AG04450 (cell line): ENCODE data around the gene GPR158. TPM values are rescaled to one million over a fixed set of nuclear protein-coding genes. Genes with fewer than 3 reads are reported as not detected.

Experiments used
- CTCF ChIA-PET: fragments of 300-600, 350-600 bp; formaldehyde crosslinking; extraction: SDS; loops from one replicate; lab custom pipeline; 2022; ENCODE audit warnings: antibody characterized with exemption, inconsistent platforms; lab: Charles Lee
- POLR2A ChIA-PET: fragments of 350-600 bp; formaldehyde crosslinking; extraction: SDS; loops from one replicate; lab custom pipeline; 2021; ENCODE audit warnings: antibody characterized with exemption, inconsistent platforms; lab: Yijun Ruan, JAX
- DNase-seq: peaks from one replicate; pipeline ENCODE4 v3.0.0-alpha.2; 2011; ENCODE audit warnings: low read depth, low spot score
- H3K27ac ChIP-seq: one replicate; pipeline ENCODE4 v1.5.1; 2012; ENCODE audit warnings: low read depth, low read length, control low read depth
- H3K27me3 ChIP-seq: one replicate; pipeline ENCODE4 v1.6.0; 2012; ENCODE audit warnings: low read length; ENCODE audit not compliant: control insufficient read depth, insufficient read depth
- H3K4me3 ChIP-seq: 2 replicates; pipeline ENCODE4 v1.5.1; 2011; ENCODE audit warnings: mild to moderate bottlenecking, low read depth, low read length, control low read depth
- H3K9me3 ChIP-seq: 2 replicates; pipeline ENCODE4 v1.5.1; 2012; ENCODE audit warnings: low read length; ENCODE audit not compliant: control insufficient read depth, insufficient read depth
- polyA plus RNA-seq: library from polyadenylated mRNA; depleted of rRNA; stranded (reverse); fragments of >200 nt; gene quantifications from 2 replicates; pipeline ENCODE4 v1.2.3, GENCODE V29; 2011
- TF ChIP-seq, protein P1 (sequence below): IDR thresholded peaks from 2 replicates; pipeline ENCODE4 v1.5.1; 2011; ENCODE audit warnings: low read depth, low read length, control low read depth, inconsistent platforms

GPR158 gene
- polyA plus RNA-seq, 1 experiment = not detected

DNA sequence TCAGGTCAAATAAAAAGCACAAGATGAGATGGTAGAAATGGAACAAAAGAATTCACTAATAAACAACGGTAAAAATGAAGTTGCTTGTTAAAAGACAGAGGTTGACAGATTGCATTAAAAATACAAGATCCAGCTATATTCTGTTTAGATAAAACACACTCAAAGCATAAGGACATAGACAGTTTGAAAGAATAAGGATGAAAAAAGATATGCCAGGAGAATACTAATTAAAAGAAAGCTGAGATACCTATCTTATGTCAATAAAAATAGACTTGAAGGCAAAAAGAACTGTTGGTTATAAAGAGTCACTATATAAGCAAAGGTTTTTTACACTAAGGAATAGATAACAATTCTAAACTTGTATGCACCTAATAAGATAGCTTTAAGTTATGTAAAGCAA, 105.3 kb downstream of the GPR158 start:
- POLR2A ChIA-PET = no interaction called here

DNA sequence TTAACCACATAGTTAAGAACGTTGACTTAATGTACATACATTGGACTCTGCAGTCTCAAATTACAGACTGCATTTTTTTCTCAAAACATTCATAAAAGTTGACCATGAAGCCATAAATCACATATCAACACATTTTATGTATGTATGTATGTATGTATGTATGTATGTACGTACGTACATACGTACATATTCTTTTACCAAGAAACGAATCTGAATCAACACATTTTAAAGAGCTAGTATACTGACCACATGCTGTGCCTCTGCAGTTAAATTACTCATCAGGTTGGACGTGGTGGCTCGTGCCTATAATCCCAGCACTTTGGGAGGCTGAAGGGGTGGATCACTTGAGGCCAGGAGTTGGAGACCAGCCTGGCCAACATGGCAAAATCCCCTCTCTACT, 105.8 kb downstream of the GPR158 start:
- CTCF ChIA-PET = no interaction called here
- Histone ChIP-seq H3K27me3 (no peaks in the 10 kb centered on the region), H3K4me3 (no peak overlapping the region), H3K9me3 (peaks cover 12% of the 10 kb centered on the region; the same call in 1 of the 2 replicates), H3K27ac (no peak overlapping the region)
- DNase-seq = no peak
- POLR2A ChIA-PET = no interaction called here
- TF ChIP-seq, protein P1, sequence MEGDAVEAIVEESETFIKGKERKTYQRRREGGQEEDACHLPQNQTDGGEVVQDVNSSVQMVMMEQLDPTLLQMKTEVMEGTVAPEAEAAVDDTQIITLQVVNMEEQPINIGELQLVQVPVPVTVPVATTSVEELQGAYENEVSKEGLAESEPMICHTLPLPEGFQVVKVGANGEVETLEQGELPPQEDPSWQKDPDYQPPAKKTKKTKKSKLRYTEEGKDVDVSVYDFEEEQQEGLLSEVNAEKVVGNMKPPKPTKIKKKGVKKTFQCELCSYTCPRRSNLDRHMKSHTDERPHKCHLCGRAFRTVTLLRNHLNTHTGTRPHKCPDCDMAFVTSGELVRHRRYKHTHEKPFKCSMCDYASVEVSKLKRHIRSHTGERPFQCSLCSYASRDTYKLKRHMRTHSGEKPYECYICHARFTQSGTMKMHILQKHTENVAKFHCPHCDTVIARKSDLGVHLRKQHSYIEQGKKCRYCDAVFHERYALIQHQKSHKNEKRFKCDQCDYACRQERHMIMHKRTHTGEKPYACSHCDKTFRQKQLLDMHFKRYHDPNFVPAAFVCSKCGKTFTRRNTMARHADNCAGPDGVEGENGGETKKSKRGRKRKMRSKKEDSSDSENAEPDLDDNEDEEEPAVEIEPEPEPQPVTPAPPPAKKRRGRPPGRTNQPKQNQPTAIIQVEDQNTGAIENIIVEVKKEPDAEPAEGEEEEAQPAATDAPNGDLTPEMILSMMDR = no peak

More for the DNA sequence above, 105.3 kb downstream of the GPR158 start:
- Histone ChIP-seq H3K4me3 (no peak overlapping the region), H3K9me3 (peaks cover 9% of the 10 kb centered on the region; the same call in 1 of the 2 replicates), H3K27ac (no peak overlapping the region), H3K27me3 (no peaks in the 10 kb centered on the region)
- TF ChIP-seq, protein P1 = no peak
- CTCF ChIA-PET = no interaction called here
- no peak for DNase-seq

DNA sequence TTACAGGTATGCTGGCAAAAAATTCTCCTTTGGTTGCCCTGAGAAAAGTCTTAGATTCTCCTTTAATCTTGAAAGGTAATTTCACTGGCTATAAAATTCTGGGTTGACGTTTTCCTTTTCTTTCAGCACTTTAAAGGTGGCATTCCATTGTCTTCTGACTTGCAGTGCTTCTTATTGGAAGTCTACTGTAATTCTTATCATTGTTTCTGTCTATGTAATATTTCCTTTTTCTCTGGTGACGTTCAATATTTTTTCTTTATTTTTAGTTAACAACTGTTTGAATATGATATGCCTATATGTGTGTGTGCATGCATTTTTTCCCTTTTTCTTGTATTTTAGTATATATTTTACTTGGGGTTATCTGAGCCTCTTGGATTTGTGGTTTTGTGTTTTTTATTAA, 111.0 kb downstream of the GPR158 start:
- POLR2A ChIA-PET = no interaction called here

DNA sequence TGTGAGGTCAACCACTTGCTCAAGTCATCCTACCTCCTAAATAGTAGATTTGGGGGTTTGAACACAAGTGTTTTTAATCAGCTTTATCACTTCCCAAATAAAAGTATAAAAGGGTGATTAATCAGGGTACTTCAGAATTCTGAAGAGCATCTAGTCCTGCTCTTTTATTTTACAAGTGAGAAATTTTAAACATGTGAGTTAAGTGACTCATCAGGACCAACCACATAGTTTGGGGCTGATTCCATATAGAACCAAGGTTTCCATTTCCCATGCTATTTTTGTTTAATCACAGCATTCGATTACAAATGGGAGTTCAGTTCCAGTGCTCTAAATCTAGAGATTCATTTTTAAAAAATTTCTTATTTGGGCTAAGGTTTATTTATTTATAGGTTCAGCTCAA, 113.4 kb downstream of the GPR158 start:
- no peak for DNase-seq
- Histone ChIP-seq H3K27me3 (no peaks in the 10 kb centered on the region), H3K27ac (no peak overlapping the region), H3K9me3 (peaks cover 3% of the 10 kb centered on the region; the same call in 1 of the 2 replicates), H3K4me3 (no peak overlapping the region)
- ChIA-PET POLR2A (no interaction called here), CTCF (no interaction called here)
- TF ChIP-seq, protein P1 = no peak

More for the DNA sequence above, 111.0 kb downstream of the GPR158 start:
- peaks cover 5% of the 10 kb centered on the region; the same call in 1 of the 2 replicates for H3K9me3 ChIP-seq
- H3K27ac ChIP-seq = no peak overlapping the region
- TF ChIP-seq, protein P1 = no peak
- CTCF ChIA-PET = no interaction called here
- DNase-seq = no peak
- no peak overlapping the region for H3K4me3 ChIP-seq
- H3K27me3 ChIP-seq = no peaks in the 10 kb centered on the region

DNA sequence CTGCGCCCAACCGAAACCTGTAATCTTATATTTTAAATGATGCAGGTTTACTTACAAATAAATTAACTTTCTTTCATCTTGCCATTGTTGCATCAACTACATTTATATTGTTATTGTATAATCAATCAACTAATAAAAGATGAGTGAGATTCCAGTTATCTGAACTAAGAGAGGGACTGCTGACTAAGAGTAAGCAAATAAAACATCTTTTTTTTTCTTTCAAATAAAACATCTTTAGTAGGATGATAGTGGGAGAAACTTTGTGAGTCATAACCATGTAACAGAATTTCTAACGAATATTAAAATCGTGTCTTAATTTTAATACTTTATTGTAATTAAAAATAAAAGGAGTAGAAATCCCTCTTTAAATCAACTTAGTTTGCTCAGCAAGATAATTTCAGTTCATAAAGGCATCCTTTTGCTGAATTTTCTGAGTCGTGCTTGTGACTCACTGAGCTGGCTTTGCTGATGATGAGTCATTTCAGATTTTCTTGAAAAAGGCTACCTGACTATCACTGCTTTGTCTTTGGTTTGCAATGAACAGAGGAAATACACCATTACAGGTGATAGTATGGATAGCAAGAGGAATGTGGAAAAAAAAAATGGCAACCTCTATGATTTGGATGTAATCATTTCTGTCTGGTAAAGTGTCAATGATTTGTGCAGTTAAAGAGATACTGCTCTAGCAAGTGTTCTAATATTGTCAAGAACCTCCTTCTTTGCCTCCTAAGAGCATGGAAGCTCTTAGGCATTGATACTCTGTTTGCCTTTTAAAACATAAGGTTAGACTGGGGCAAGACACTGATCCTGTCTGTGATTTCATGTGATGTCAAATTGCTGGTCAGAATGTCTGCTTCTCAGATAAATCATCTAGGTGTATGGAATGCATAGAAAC, 119.5 kb downstream of the GPR158 start:
- peaks cover 4% of the 10 kb centered on the region for H3K9me3 ChIP-seq
- ChIA-PET POLR2A (no interaction called here), CTCF (no interaction called here)
- no peak overlapping the region for H3K4me3 ChIP-seq
- no peaks in the 10 kb centered on the region for H3K27me3 ChIP-seq
- no peak for DNase-seq
- no peak overlapping the region for H3K27ac ChIP-seq
- TF ChIP-seq, protein P1 = no peak
